Measurements from ENCODE around the gene CDAN1.
"Not testable (repeated sequence)": the region's sequence is repeated elsewhere in the genome, so short reads cannot be mapped to it uniquely, and the experiment has no call there.

CDAN1 gene

GRCh38 chr15:42688301-42688700 lies 48.6 kb downstream of the CDAN1 start:
- no peak for DNase-seq
- no peak for TF ChIP-seq GATA1 (IDR thresholded peaks at IDR 0.05; ENCODE audit: low read depth, low read length)
- TF ChIP-seq POLR2A (IDR thresholded peaks at IDR 0.05; ENCODE audit: low read length), result no peak

DNA sequence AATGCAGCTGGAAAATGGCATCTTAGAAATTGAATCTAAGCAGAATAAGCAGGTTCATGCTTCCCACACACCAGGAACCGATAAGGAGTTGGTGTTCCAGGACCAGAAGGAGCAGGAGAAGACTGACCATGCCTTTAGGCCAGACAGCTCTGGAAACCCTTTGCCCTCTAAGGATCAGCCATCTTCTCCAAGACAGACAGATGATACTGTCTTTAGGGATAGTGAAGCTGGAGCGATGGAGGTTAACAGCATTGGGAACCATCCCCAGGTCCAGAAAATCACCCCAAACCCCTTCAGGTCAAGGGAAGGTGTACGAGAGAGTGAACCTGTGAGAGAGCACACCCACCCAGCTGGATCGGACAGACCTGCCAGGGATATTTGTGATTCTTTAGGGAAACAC lies 49.2 kb downstream of the CDAN1 start:
- DNase-seq, result no peak
- TF ChIP-seq GATA1 (IDR thresholded peaks at IDR 0.05; ENCODE audit: low read depth, low read length) (no peak), POLR2A (IDR thresholded peaks at IDR 0.05; ENCODE audit: low read length) (no peak)

- DNase-seq, result no peak
- TF ChIP-seq GATA1 (IDR thresholded peaks at IDR 0.05; ENCODE audit: low read depth, low read length), result no peak
- TF ChIP-seq POLR2A (IDR thresholded peaks at IDR 0.05; ENCODE audit: low read length), result no peak
Observed at GRCh38 chr15:42686281-42686680, 50.6 kb downstream of the CDAN1 start.

DNA sequence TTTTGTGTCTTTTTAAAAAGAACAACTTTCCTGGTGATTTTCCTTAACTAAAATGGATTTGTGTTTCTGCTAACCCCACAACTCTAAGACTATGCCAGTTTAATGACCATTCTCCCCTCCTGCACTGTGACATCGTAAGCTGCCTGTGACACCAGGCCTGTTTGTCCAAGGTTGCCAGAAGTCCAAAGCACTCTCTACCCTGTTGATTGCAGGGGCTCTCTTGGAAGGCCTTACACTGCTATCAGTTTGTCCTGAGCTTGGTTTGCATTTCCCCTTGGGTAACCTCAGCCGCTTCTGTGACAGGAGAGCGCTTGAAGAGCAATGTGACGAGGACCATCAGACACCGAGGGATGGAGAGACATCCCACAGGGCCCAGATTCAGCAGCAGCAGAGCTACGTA lies 55.8 kb downstream of the CDAN1 start:
- DNase-seq, result no peak
- no peak for TF ChIP-seq GATA1 (IDR thresholded peaks at IDR 0.05; ENCODE audit: low read depth, low read length)
- TF ChIP-seq POLR2A (IDR thresholded peaks at IDR 0.05; ENCODE audit: low read length), result no peak

- DNase-seq, result not testable (repeated sequence)
Observed at GRCh38 chr15:42680142-42680482, 56.8 kb downstream of the CDAN1 start.

DNA sequence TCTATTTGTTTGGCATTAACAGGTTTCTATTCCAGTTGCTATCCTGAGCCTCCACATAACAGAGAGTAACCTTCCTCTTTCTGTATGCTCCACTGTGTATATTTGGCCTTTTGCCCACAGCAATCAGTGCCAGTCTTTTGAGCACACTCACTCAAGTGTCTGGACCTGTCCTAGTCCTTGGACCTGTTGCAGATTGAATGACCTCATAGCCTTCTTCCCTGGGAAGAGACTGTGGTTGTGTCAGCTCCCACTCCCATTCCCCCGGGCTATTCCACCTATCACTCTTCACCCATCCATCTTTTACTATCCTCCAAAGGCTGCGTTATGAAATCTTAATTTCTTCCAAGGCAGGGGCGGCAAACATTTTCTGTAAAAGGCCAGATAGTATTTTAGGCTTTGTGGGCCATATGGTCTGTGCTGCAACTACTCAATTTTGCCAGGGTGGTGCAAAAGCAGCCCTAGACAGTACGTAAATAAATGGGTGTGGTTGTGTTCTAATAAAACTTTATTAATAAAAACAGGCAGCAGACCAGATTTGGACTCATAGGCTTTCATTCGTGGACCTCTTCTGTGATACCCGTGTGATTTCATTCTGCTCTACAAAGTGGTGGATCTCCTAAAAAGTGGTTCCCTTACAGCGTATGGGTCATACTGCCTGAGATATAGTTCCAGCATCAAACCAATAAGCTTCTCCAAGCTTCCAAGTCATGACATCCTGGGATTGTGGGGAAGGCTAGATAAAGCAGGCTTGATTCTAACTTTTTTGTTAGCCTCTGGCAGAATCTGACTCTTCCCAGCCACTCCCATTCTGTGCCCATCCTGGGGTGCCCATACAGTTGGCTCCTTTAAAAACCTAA lies 57.4 kb downstream of the CDAN1 start:
- no peak for TF ChIP-seq GATA1 (IDR thresholded peaks at IDR 0.05; ENCODE audit: low read depth, low read length)
- TF ChIP-seq POLR2A (IDR thresholded peaks at IDR 0.05; ENCODE audit: low read length), result no peak
- DNase-seq, result no peak

GRCh38 chr15:42675021-42675420 lies 61.9 kb downstream of the CDAN1 start:
- TF ChIP-seq POLR2A (IDR thresholded peaks at IDR 0.05; ENCODE audit: low read length) (no peak), GATA1 (IDR thresholded peaks at IDR 0.05; ENCODE audit: low read depth, low read length) (no peak)
- DNase-seq, result no peak

GRCh38 chr15:42674472-42674871 lies 62.5 kb downstream of the CDAN1 start:
- DNase-seq, result no peak
- no peak for TF ChIP-seq POLR2A (IDR thresholded peaks at IDR 0.05; ENCODE audit: low read length)
- no peak for TF ChIP-seq GATA1 (IDR thresholded peaks at IDR 0.05; ENCODE audit: low read depth, low read length)
